Small intestine (tissue), 7 donors: ENCODE results near the gene ELK1. TPM values are rescaled to one million over a fixed set of nuclear protein-coding genes. Genes with fewer than 3 reads are reported as not detected.
"Not testable (repeated sequence)": the region's sequence is repeated elsewhere in the genome, so short reads cannot be mapped to it uniquely, and the experiment has no call there.

Source experiments
- DNase-seq, 2 donors: peaks; one replicate each; pipeline versions ENCODE4 v3.0.0 to v3.0.0-alpha.2; 2013
- FAIRE-seq: peaks from 2 replicates; lab custom pipeline; 2012; peaks lifted over from hg19 to GRCh38; lab: Jason Lieb, UNC
- H3K27ac ChIP-seq, 3 donors: one replicate each; pipeline ENCODE4 v1.5.1; 2013; ENCODE audit warnings: low read length in 2 of 3, mild to moderate bottlenecking in 2 of 3, control low read depth in 1 of 3, inconsistent platforms in 1 of 3, low read depth in 1 of 3, moderate library complexity in 1 of 3
- H3K27me3 ChIP-seq, 3 donors: one replicate each; pipeline ENCODE4 v1.6.1; 2013; ENCODE audit warnings: low read length in 3 of 3, inconsistent platforms in 1 of 3; ENCODE audit not compliant: control insufficient read depth in 3 of 3, insufficient read depth in 3 of 3
- H3K36me3 ChIP-seq, 3 donors: one replicate each; pipeline ENCODE4 v1.6.1; 2013; ENCODE audit warnings: low read length in 3 of 3, inconsistent platforms in 1 of 3, low read depth in 1 of 3, mild to moderate bottlenecking in 1 of 3, moderate library complexity in 1 of 3; ENCODE audit not compliant: control insufficient read depth in 3 of 3, insufficient read depth in 2 of 3
- H3K4me1 ChIP-seq, 3 donors: one replicate each; pipeline ENCODE4 v1.6.1; 2013; ENCODE audit warnings: low read length in 2 of 3, inconsistent platforms in 1 of 3, low read depth in 1 of 3, mild to moderate bottlenecking in 1 of 3, moderate library complexity in 1 of 3; ENCODE audit not compliant: control insufficient read depth in 3 of 3, insufficient read depth in 2 of 3
- H3K4me3 ChIP-seq, 3 donors: one replicate each; pipeline ENCODE4 v1.5.1; 2013; ENCODE audit warnings: low read length in 3 of 3, control low read depth in 1 of 3, inconsistent platforms in 1 of 3, low read depth in 1 of 3, mild to moderate bottlenecking in 1 of 3, moderate library complexity in 1 of 3
- H3K9me3 ChIP-seq, 2 donors: one replicate each; pipeline ENCODE4 v1.6.1; 2013; ENCODE audit warnings: low read depth in 1 of 2, low read length in 1 of 2; ENCODE audit not compliant: control insufficient read depth in 2 of 2, insufficient read depth in 1 of 2
- WGBS, 3 donors: extraction: QIAGEN DNeasy Blood & Tissue Kit; methylation state at CpG; one replicate each; pipeline ENCODE4 v1.1.7; 2013; 5-methylcytosine and 5-hydroxymethylcytosine counted together
- polyA plus RNA-seq, 4 donors: library from polyadenylated mRNA; stranded (reverse) in 3 of 4; unstranded in 1 of 4; fragments of 200-250 nt in 3 of 4; fragments of 120-200 nt in 1 of 4; gene quantifications; one replicate each; pipeline versions ENCODE4 v1.2.1 to v1.2.3, GENCODE V29; 2013
- donor health status: healthy with polysubstance abuse.
- donor health status: control.
- donor health status: control.
- donor health status: Bipolar disorder and iron deficiency.
- donor health status: healthy.

The ELK1 gene
- polyA plus RNA-seq, 4 donors, result 8.7 to 21.9 (median 16.2) TPM

GRCh38 chrX:47675959-47676859 is 25.8 kb upstream of the ELK1 start:
- not testable (repeated sequence) for H3K36me3 ChIP-seq, H3K4me3 ChIP-seq, H3K27me3 ChIP-seq, H3K9me3 ChIP-seq, H3K4me1 ChIP-seq, FAIRE-seq
- peak overlapping the region in 1 of 3 donors; percentile 28 for H3K27ac ChIP-seq
- WGBS, 3 donors, result 46 to 58% (median 46%) methylated on average over 7 of the region's 7 CpGs
- DNase-seq, result peak in 1 of 2 donors; percentile 31

- FAIRE-seq, result no peak
- no peaks in the 10 kb centered on the region for H3K36me3 ChIP-seq
- H3K27me3 ChIP-seq, result no peaks in the 10 kb centered on the region
These were observed 24.4 kb upstream of the ELK1 start for GRCh38 chrX:47674776-47675175.

GRCh38 chrX:47665797-47666196 is 15.4 kb upstream of the ELK1 start:
- not testable (repeated sequence) for H3K36me3 ChIP-seq, DNase-seq, H3K9me3 ChIP-seq, H3K27ac ChIP-seq, H3K27me3 ChIP-seq, H3K4me3 ChIP-seq, H3K4me1 ChIP-seq, FAIRE-seq
- WGBS, 3 donors, result 78 to 87% (median 82%) methylated on average over 4 of the region's 4 CpGs

More at GRCh38 chrX:47674776-47675175, 24.4 kb upstream of the ELK1 start:
- WGBS, 3 donors, result 80 to 87% (median 84%) methylated on average over 5 of the region's 5 CpGs
- H3K4me3 ChIP-seq, result no peak overlapping the region
- no peak overlapping the region for H3K27ac ChIP-seq
- no peaks in the 10 kb centered on the region for H3K4me1 ChIP-seq
- no peak for DNase-seq
- H3K9me3 ChIP-seq, result peaks cover 0 to 3% of the 10 kb centered on the region in 2 donors

GRCh38 chrX:47664737-47665136 is 14.4 kb upstream of the ELK1 start:
- FAIRE-seq, result no peak
- no peaks in the 10 kb centered on the region for H3K9me3 ChIP-seq
- DNase-seq, result no peak
- 80 to 84% (median 84%) methylated on average over 5 of the region's 5 CpGs for WGBS, 3 donors
- no peak overlapping the region for H3K27ac ChIP-seq
- no peaks in the 10 kb centered on the region for H3K27me3 ChIP-seq
- peaks cover 0 to 2% (median 0%) of the 10 kb centered on the region in 3 donors for H3K36me3 ChIP-seq
- no peak overlapping the region for H3K4me3 ChIP-seq
- no peaks in the 10 kb centered on the region for H3K4me1 ChIP-seq

GRCh38 chrX:47662144-47662657 is 11.8 kb upstream of the ELK1 start:
- Histone ChIP-seq H3K27me3 (no peaks in the 10 kb centered on the region), H3K4me1 (no peaks in the 10 kb centered on the region), H3K27ac (peak overlapping the region in 1 of 3 donors; percentile 24), H3K36me3 (peaks cover 0 to 2% (median 0%) of the 10 kb centered on the region in 3 donors), H3K9me3 (no peaks in the 10 kb centered on the region), H3K4me3 (no peak overlapping the region)
- FAIRE-seq (no peak), DNase-seq (no peak)
- WGBS, 3 donors, result 50 to 93% (median 86%) methylated on average over 1 of the region's 1 CpG

- no peak overlapping the region for H3K4me3 ChIP-seq
- peaks cover 0 to 4% (median 2%) of the 10 kb centered on the region in 3 donors for H3K36me3 ChIP-seq
- no peak overlapping the region for H3K27ac ChIP-seq
- H3K4me1 ChIP-seq, result no peaks in the 10 kb centered on the region
- no peak for DNase-seq
- no peaks in the 10 kb centered on the region for H3K9me3 ChIP-seq
- FAIRE-seq, result no peak
- no peaks in the 10 kb centered on the region for H3K27me3 ChIP-seq
- 82 to 91% (median 88%) methylated on average over 7 of the region's 7 CpGs for WGBS, 3 donors
These were observed 11.2 kb upstream of the ELK1 start for GRCh38 chrX:47661539-47661938.

- H3K27ac ChIP-seq, result peak overlapping the region; percentile 27 to 100 (median 97)
- H3K4me1 ChIP-seq, result no peaks in the 10 kb centered on the region
- H3K9me3 ChIP-seq, result no peaks in the 10 kb centered on the region
- H3K4me3 ChIP-seq, result peak overlapping the region in 2 of 3 donors; percentile 14 to 73
- 19 to 38% (median 20%) methylated on average over 8 of the region's 8 CpGs for WGBS, 3 donors
- peaks cover 2 to 9% (median 3%) of the 10 kb centered on the region in 3 donors for H3K36me3 ChIP-seq
- no peak for FAIRE-seq
- H3K27me3 ChIP-seq, result no peaks in the 10 kb centered on the region
- no peak for DNase-seq
These were observed 9.0 kb upstream of the ELK1 start for GRCh38 chrX:47659421-47659726.

GRCh38 chrX:47658684-47659420 is 8.5 kb upstream of the ELK1 start, which contains the start of gene UXT:
UXT (minus strand) TSS chrX:47659180; CDS start chrX:47658927, 253 bp downstream.
- Histone ChIP-seq H3K27me3 (no peaks in the 10 kb centered on the region), H3K36me3 (peaks cover 2 to 9% (median 3%) of the 10 kb centered on the region in 3 donors), H3K4me1 (no peaks in the 10 kb centered on the region), H3K27ac (peak within 1 kb of the TSS; percentile 97 to 100 (median 97)), H3K9me3 (no peaks in the 10 kb centered on the region), H3K4me3 (peak within 1 kb of the TSS; percentile 53 to 73 (median 60))
- WGBS, 3 donors, result 1 to 34% (median 8%) methylated on average over 39 to 54 of the region's 54 CpGs
- peak; percentile 92 to 94 for DNase-seq
- peak; percentile 15 for FAIRE-seq
